ENCODE data around the gene HNRNPF.
"Not testable (repeated sequence)": the region's sequence is repeated elsewhere in the genome, so short reads cannot be mapped to it uniquely, and the experiment has no call there.

The HNRNPF gene

DNA sequence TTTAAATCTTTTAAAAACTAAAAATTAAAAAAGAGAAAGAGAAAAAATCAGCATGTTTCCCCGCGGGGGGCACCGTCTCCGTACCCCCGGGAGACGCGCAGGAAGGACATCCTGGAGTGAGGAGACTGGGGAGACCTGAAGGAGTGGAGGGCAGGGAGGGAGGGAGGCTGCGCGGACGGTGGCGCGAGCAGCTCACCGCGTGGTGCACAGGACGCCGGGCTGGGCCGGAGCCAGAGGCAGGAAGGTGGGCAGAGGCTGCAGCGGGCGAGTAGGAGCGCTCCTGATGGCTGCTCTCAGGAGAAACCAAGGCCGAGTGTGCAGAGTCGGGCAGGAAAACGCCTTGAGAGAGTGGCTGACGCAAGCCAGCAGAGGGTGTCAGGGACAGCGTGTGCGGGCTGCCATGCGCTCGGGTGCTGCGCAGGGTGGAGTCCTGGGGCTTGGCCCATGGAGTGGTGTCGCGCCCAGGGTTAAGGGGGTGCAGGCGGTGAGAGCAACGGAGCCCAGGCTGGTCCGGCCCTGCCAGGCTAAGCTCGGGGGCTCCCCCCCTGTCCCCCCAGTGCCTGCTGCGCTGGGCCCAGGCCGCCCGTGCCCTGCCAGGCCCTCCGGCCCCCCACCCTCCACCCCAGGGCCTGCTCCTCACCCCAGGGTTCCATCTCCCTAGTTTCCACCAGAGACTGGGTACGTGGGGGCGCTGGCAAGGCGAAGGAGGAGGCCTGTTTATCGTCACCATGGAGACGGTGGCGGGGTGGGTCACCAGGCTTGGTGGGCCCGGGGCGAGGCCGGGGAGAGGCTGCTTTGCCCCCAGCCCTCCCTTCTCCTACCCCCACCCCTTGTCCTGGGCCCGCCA lies 66.5 kb downstream of the HNRNPF start:
- TF ChIP-seq TAF1 (IDR thresholded peaks at IDR 0.05; ENCODE audit: low read depth, low read length) (no peak), SPI1 (IDR thresholded peaks at IDR 0.05; ENCODE audit: low read depth, low read length) (no peak), POLR2AphosphoS5 (IDR thresholded peaks at IDR 0.05; ENCODE audit: low read depth, low read length) (no peak), PAX5 (IDR thresholded peaks at IDR 0.05; ENCODE audit: insufficient read depth, low read length, severe bottlenecking) (no peak), POU2F2 (IDR thresholded peaks at IDR 0.05; ENCODE audit: low read depth, low read length) (no peak), POLR2A (IDR thresholded peaks at IDR 0.05; ENCODE audit: low read depth, low read length) (no peak)
- DNase-seq (ENCODE audit: insufficient read length, low spot score): no peak
- FAIRE-seq: no peak

GRCh38 chr10:43341450-43341849 lies 67.5 kb downstream of the HNRNPF start:
- FAIRE-seq (no peak), DNase-seq (ENCODE audit: insufficient read length, low spot score) (no peak)
- TF ChIP-seq TAF1 (IDR thresholded peaks at IDR 0.05; ENCODE audit: low read depth, low read length) (no peak), POLR2A (IDR thresholded peaks at IDR 0.05; ENCODE audit: low read depth, low read length) (no peak), POU2F2 (IDR thresholded peaks at IDR 0.05; ENCODE audit: low read depth, low read length) (no peak), POLR2AphosphoS5 (IDR thresholded peaks at IDR 0.05; ENCODE audit: low read depth, low read length) (no peak), PAX5 (IDR thresholded peaks at IDR 0.05; ENCODE audit: insufficient read depth, low read length, severe bottlenecking) (no peak)

- FAIRE-seq: no peak
- DNase-seq (ENCODE audit: insufficient read length, low spot score): no peak
Observed at GRCh38 chr10:43340619-43341018, 68.4 kb downstream of the HNRNPF start.

DNA sequence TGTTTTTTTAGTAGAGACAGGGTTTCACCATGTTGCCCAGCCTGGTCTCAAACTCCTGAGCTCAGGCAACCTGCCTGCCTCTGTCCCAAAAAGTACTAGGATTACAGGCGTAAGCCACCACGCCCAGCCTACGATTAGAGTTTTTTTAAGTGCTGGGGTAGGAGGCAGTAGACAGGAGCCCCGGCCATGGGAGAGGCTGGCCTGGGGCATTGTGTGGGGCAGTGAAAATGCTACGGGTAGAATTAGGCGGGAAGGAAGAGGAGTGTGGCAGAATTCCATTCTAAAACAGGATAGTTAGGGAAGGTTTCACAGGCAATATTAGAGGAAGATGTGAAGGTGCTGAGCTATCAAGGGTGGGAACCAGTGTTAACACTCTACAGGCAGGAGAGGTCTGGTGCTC lies 68.9 kb downstream of the HNRNPF start:
- FAIRE-seq (no peak), DNase-seq (ENCODE audit: insufficient read length, low spot score) (no peak)
- TF ChIP-seq POU2F2 (IDR thresholded peaks at IDR 0.05; ENCODE audit: low read depth, low read length) (no peak), POLR2A (IDR thresholded peaks at IDR 0.05; ENCODE audit: low read depth, low read length) (no peak), TAF1 (IDR thresholded peaks at IDR 0.05; ENCODE audit: low read depth, low read length) (no peak), SPI1 (IDR thresholded peaks at IDR 0.05; ENCODE audit: low read depth, low read length) (no peak), PAX5 (IDR thresholded peaks at IDR 0.05; ENCODE audit: insufficient read depth, low read length, severe bottlenecking) (no peak), POLR2AphosphoS5 (IDR thresholded peaks at IDR 0.05; ENCODE audit: low read depth, low read length) (no peak)

More at GRCh38 chr10:43340619-43341018, 68.4 kb downstream of the HNRNPF start:
- no peak for TF ChIP-seq POLR2AphosphoS5 (IDR thresholded peaks at IDR 0.05; ENCODE audit: low read depth, low read length)
- TF ChIP-seq PAX5 (IDR thresholded peaks at IDR 0.05; ENCODE audit: insufficient read depth, low read length, severe bottlenecking): no peak
- TF ChIP-seq SPI1 (IDR thresholded peaks at IDR 0.05; ENCODE audit: low read depth, low read length): no peak
- TF ChIP-seq TAF1 (IDR thresholded peaks at IDR 0.05; ENCODE audit: low read depth, low read length): no peak
- no peak for TF ChIP-seq POU2F2 (IDR thresholded peaks at IDR 0.05; ENCODE audit: low read depth, low read length)
- no peak for TF ChIP-seq POLR2A (IDR thresholded peaks at IDR 0.05; ENCODE audit: low read depth, low read length)

DNA sequence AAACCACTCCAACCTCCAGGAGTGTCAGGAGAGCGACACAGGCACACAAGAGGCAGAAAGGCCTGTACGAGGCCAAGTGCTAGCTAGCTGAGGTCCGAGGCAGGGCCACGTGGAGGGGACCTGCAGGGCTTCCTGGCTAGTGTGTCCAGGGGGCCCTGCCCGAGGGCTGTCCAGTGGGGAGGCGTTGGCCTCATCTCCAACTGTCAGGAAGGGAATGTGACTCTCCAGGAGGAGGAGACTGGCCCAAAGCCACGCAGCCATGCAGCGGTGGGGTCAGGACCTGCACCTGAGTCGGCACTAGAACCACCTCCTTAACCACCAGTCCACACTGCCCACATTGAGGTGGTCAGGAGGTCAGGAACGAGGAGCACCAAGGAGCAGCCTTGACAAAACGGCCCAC lies 69.8 kb downstream of the HNRNPF start:
- TF ChIP-seq POLR2AphosphoS5 (IDR thresholded peaks at IDR 0.05; ENCODE audit: low read depth, low read length): no peak
- DNase-seq (ENCODE audit: insufficient read length, low spot score) (no peak), FAIRE-seq (no peak)

DNA sequence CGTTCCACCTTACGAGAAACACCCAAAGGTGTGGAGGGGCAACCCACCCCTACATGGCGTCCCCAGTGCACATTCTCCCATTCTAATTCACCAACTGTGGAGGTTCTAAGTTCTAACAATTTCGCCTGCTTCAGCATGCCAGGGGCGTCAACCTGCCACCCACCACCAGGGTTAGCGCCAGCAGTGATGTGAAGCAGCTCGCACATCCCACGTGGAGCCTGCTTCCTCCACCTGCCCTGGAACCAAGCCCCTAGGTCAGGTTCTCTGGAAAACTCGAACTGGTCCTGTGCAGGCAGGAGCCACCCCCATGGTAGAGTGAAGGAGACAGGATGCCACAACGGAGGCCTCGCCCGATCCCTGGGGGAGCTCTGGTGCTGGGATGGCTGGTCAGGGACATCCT lies 70.9 kb downstream of the HNRNPF start:
- FAIRE-seq: no peak

DNA sequence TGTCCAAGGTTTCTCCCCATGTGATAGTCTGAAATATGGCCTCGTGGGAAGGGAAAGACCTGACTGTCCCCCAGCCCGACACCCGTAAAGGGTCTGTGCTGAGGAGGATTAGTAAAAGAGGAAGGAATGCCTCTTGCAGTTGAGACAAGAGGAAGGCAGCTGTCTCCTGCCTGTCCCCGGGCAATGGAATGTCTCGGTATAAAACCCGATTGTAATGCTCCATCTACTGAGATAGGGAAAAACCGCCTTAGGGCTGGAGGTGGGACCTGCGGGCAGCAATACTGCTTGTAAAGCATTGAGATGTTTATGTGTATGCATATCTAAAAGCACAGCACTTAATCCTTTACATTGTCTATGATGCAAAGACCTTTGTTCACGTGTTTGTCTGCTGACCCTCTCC lies 71.5 kb downstream of the HNRNPF start:
- not testable (repeated sequence) for FAIRE-seq; DNase-seq (ENCODE audit: insufficient read length, low spot score)

More for the DNA sequence above, 70.9 kb downstream of the HNRNPF start:
- no peak for DNase-seq (ENCODE audit: insufficient read length, low spot score)
- TF ChIP-seq POU2F2 (IDR thresholded peaks at IDR 0.05; ENCODE audit: low read depth, low read length) (no peak), TAF1 (IDR thresholded peaks at IDR 0.05; ENCODE audit: low read depth, low read length) (no peak), PAX5 (IDR thresholded peaks at IDR 0.05; ENCODE audit: insufficient read depth, low read length, severe bottlenecking) (no peak), POLR2AphosphoS5 (IDR thresholded peaks at IDR 0.05; ENCODE audit: low read depth, low read length) (no peak), POLR2A (IDR thresholded peaks at IDR 0.05; ENCODE audit: low read depth, low read length) (no peak), SPI1 (IDR thresholded peaks at IDR 0.05; ENCODE audit: low read depth, low read length) (no peak)

DNA sequence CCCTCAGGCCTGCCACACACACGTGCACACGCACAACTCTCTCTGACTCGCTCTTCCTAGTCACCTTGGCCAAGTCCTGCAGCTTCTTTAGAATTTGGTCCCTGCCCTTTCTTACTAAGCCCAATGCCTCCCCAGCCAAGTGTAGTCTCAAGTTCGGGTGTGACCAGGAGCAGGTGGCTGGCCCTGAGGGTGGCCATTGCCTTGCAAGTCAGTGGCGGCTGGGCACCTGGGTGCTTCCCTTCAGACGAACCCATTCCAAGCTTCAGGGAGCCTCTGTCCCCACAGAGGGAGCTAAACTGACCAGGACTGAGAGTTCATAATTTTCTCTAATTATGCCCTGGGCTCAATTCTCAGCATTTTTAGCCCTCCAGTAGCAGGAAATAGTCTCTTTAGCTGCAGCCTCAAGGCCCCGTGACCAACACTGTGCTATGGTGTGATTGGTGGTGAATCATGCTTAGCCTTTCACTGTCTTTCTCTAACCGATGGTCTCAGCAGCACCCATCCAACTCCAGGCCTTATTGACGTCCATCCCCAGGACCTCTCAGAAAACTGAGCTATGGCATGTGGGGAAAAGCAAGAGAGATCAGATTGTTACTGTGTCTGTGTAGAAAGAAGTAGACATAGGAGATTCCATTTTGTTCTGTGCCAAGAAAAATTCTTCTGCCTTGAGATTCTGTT lies 72.2 kb downstream of the HNRNPF start:
- FAIRE-seq (no peak), DNase-seq (ENCODE audit: insufficient read length, low spot score) (no peak)

DNA sequence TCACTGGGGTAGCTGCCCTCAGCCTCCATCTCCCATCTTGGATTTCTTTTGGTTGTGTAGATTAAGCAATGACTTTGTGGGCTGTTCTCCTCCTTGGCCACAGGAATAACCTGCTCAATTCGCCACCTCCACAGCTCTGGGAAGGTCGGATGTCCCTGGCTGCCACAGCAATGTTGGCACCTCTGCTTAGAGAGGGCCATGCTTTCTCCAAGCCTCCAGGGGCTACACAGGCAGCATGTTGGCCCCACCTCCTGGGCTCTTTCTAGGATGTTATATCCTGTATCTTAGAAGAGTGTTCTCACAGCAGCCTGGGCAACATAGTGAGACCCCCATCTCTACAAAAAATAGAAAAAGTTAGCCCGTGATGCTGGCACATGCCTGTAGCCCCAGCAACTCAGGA lies 72.9 kb downstream of the HNRNPF start:
- no peak for TF ChIP-seq POU2F2 (IDR thresholded peaks at IDR 0.05; ENCODE audit: low read depth, low read length)
- no peak for TF ChIP-seq PAX5 (IDR thresholded peaks at IDR 0.05; ENCODE audit: insufficient read depth, low read length, severe bottlenecking)
- no peak for TF ChIP-seq TAF1 (IDR thresholded peaks at IDR 0.05; ENCODE audit: low read depth, low read length)
- TF ChIP-seq POLR2AphosphoS5 (IDR thresholded peaks at IDR 0.05; ENCODE audit: low read depth, low read length): no peak
- no peak for TF ChIP-seq POLR2A (IDR thresholded peaks at IDR 0.05; ENCODE audit: low read depth, low read length)
- no peak for TF ChIP-seq SPI1 (IDR thresholded peaks at IDR 0.05; ENCODE audit: low read depth, low read length)
- DNase-seq (ENCODE audit: insufficient read length, low spot score) (no peak), FAIRE-seq (no peak)

More for the DNA sequence above, 72.2 kb downstream of the HNRNPF start:
- TF ChIP-seq POU2F2 (IDR thresholded peaks at IDR 0.05; ENCODE audit: low read depth, low read length) (no peak), SPI1 (IDR thresholded peaks at IDR 0.05; ENCODE audit: low read depth, low read length) (no peak), POLR2A (IDR thresholded peaks at IDR 0.05; ENCODE audit: low read depth, low read length) (no peak), POLR2AphosphoS5 (IDR thresholded peaks at IDR 0.05; ENCODE audit: low read depth, low read length) (no peak), TAF1 (IDR thresholded peaks at IDR 0.05; ENCODE audit: low read depth, low read length) (no peak)

Data from GM12891 (cell line).